Measurements from ENCODE around the gene FIP1L1. TPM values are rescaled to one million over a fixed set of nuclear protein-coding genes. Genes with fewer than 3 reads are reported as not detected.

The FIP1L1 gene
- total RNA-seq, 1 experiment from 2014 or later, result 44.8 TPM

DNA sequence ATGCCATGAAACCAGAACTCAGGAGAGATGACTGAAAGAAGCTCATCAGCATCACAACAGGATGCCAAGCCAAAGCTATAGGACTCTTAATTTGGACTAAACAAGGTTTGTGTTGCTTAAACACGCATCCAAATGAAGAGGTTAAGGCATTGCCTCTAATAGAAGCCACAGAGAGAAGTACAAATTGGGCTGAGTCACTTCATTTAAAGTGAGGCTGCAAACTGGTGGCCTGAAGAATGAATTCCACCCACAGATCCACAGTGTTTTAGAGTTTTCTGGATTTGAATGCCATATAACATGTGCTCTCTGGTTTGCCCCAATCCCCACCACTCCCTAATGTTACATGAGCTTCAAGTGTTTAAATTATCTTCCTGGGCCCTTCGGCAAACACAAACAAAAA lies 103.5 kb downstream of the FIP1L1 start:
- CTCF ChIA-PET, result no interaction called here
- no peaks in the 10 kb centered on the region for H3K79me2 ChIP-seq (ENCODE audit: low read depth)
- no TSS peak for BruUV-seq (replicated peaks)

GRCh38 chr4:53481586-53481985 lies 104.1 kb downstream of the FIP1L1 start:
- intact Hi-C loops (cut with micrococcal nuclease; ENCODE audit: unreplicated experiment), result no loop called here
- peaks cover 11% of the 10 kb centered on the region for H3K4me1 ChIP-seq (replicated peaks; ENCODE audit: insufficient read depth)
- H3F3A ChIP-seq (ENCODE audit: insufficient read depth, low read depth), result 0 out of 2 replicates have a peak, but pooled peaks cover 5% of the 10 kb centered on the region
- no peaks in the 10 kb centered on the region for H3K27me3 ChIP-seq (ENCODE audit: insufficient read depth, low read depth)
- no peaks in the 10 kb centered on the region for H3K9me2 ChIP-seq (ENCODE audit: insufficient read depth)
- BruUV-seq (replicated peaks), result no TSS peak
- no peak overlapping the region for H2AFZ ChIP-seq
- no peak overlapping the region for H3K4me2 ChIP-seq
- TF ChIP-seq, protein P1, sequence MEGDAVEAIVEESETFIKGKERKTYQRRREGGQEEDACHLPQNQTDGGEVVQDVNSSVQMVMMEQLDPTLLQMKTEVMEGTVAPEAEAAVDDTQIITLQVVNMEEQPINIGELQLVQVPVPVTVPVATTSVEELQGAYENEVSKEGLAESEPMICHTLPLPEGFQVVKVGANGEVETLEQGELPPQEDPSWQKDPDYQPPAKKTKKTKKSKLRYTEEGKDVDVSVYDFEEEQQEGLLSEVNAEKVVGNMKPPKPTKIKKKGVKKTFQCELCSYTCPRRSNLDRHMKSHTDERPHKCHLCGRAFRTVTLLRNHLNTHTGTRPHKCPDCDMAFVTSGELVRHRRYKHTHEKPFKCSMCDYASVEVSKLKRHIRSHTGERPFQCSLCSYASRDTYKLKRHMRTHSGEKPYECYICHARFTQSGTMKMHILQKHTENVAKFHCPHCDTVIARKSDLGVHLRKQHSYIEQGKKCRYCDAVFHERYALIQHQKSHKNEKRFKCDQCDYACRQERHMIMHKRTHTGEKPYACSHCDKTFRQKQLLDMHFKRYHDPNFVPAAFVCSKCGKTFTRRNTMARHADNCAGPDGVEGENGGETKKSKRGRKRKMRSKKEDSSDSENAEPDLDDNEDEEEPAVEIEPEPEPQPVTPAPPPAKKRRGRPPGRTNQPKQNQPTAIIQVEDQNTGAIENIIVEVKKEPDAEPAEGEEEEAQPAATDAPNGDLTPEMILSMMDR (conservative IDR thresholded peaks at IDR 0.05), result no peak
- TF ChIP-seq EZH2 (IDR thresholded peaks at IDR 0.05; ENCODE audit: low read depth), result no peak
- DNase-seq, result no peak
- CTCF ChIA-PET, result no interaction called here
- H4K20me1 ChIP-seq (ENCODE audit: insufficient read depth), result no peaks in the 10 kb centered on the region
- no peak overlapping the region for H3K4me3 ChIP-seq
- H3K79me2 ChIP-seq (ENCODE audit: low read depth), result no peaks in the 10 kb centered on the region
- H3K27ac ChIP-seq, result no peak overlapping the region
- POLR2A ChIA-PET (ENCODE audit: unreplicated experiment), result no interaction called here
- H3K36me3 ChIP-seq (ENCODE audit: low read depth), result no peaks in the 10 kb centered on the region
- H3K9me3 ChIP-seq (ENCODE audit: insufficient read depth, low read depth), result no peaks in the 10 kb centered on the region

More for the DNA sequence above, 103.5 kb downstream of the FIP1L1 start:
- Histone ChIP-seq H3K27ac (no peak overlapping the region), H3K4me1 (replicated peaks; ENCODE audit: insufficient read depth) (peaks cover 11% of the 10 kb centered on the region), H3K27me3 (ENCODE audit: insufficient read depth, low read depth) (no peaks in the 10 kb centered on the region), H4K20me1 (ENCODE audit: insufficient read depth) (no peaks in the 10 kb centered on the region), H3K9me3 (ENCODE audit: insufficient read depth, low read depth) (no peaks in the 10 kb centered on the region), H3F3A (ENCODE audit: insufficient read depth, low read depth) (0 out of 2 replicates have a peak, but pooled peaks cover 5% of the 10 kb centered on the region), H3K9me2 (ENCODE audit: insufficient read depth) (no peaks in the 10 kb centered on the region), H3K4me2 (no peak overlapping the region), H3K4me3 (no peak overlapping the region), H3K36me3 (ENCODE audit: low read depth) (no peaks in the 10 kb centered on the region), H2AFZ (no peak overlapping the region)
- intact Hi-C loops (cut with micrococcal nuclease; ENCODE audit: unreplicated experiment), result no loop called here
- POLR2A ChIA-PET (ENCODE audit: unreplicated experiment), result no interaction called here
- TF ChIP-seq, protein P1 (conservative IDR thresholded peaks at IDR 0.05), result no peak
- TF ChIP-seq EZH2 (IDR thresholded peaks at IDR 0.05; ENCODE audit: low read depth), result no peak
- DNase-seq, result no peak

DNA sequence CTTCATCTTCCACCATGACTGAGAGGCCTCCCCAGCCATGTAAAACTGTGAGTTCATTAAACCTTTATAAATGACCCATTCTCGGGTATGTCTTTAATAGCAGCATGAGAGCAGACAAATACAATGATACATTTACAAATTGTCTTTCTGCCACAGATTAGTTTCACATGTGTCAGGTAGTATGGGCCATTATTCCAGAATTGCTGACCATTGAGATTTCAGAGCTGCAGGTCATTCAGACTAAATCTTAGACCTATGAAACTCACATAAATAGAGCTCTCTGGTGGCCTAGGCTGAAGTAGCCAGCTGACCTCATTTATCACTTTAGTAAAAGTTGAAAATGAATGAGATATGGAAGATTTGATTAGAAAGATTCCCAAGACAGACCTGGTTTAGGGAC lies 105.8 kb downstream of the FIP1L1 start:
- ChIA-PET CTCF (no interaction called here), POLR2A (ENCODE audit: unreplicated experiment) (no interaction called here)
- TF ChIP-seq, protein P1 (conservative IDR thresholded peaks at IDR 0.05), result no peak
- TF ChIP-seq EZH2 (IDR thresholded peaks at IDR 0.05; ENCODE audit: low read depth), result no peak
- Histone ChIP-seq H3K4me3 (no peak overlapping the region), H3K27ac (no peak overlapping the region), H3K79me2 (ENCODE audit: low read depth) (no peaks in the 10 kb centered on the region), H4K20me1 (ENCODE audit: insufficient read depth) (no peaks in the 10 kb centered on the region), H2AFZ (no peak overlapping the region), H3K9me3 (ENCODE audit: insufficient read depth, low read depth) (no peaks in the 10 kb centered on the region), H3F3A (ENCODE audit: insufficient read depth, low read depth) (0 out of 2 replicates have a peak, but pooled peaks cover 5% of the 10 kb centered on the region), H3K4me1 (replicated peaks; ENCODE audit: insufficient read depth) (peaks cover 11% of the 10 kb centered on the region), H3K4me2 (no peak overlapping the region), H3K9me2 (ENCODE audit: insufficient read depth) (no peaks in the 10 kb centered on the region), H3K27me3 (ENCODE audit: insufficient read depth, low read depth) (no peaks in the 10 kb centered on the region), H3K36me3 (ENCODE audit: low read depth) (no peaks in the 10 kb centered on the region)
- DNase-seq, result no peak
- intact Hi-C loops (cut with micrococcal nuclease; ENCODE audit: unreplicated experiment), result no loop called here
- no TSS peak for BruUV-seq (replicated peaks)
